ENCODE results near the gene TRPM4.

DNA sequence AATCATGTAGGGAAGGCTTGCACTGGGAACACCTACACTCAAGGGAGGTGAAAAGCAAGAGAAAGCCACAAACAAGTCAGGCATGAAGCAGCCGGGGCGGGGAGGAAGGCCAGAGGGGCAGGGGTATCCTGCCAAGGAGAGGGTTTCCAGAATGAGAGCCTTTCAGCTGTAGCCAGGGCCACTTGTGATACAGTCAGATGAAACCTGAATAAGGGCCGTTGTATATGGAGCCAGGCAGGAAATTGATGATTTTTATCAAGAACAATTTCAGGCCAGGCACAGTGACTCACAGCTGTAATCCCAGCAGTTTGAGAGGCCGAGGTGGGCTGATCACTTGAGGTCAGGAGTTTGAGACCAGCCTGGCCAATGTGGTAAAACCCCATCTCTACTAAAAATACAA, 4.4 kb downstream of the TRPM4 start:
- TF ChIP-seq, protein P1, sequence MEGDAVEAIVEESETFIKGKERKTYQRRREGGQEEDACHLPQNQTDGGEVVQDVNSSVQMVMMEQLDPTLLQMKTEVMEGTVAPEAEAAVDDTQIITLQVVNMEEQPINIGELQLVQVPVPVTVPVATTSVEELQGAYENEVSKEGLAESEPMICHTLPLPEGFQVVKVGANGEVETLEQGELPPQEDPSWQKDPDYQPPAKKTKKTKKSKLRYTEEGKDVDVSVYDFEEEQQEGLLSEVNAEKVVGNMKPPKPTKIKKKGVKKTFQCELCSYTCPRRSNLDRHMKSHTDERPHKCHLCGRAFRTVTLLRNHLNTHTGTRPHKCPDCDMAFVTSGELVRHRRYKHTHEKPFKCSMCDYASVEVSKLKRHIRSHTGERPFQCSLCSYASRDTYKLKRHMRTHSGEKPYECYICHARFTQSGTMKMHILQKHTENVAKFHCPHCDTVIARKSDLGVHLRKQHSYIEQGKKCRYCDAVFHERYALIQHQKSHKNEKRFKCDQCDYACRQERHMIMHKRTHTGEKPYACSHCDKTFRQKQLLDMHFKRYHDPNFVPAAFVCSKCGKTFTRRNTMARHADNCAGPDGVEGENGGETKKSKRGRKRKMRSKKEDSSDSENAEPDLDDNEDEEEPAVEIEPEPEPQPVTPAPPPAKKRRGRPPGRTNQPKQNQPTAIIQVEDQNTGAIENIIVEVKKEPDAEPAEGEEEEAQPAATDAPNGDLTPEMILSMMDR (optimal IDR thresholded peaks at IDR 0.05 in 1 of 3, IDR thresholded peaks at IDR 0.05 in 1 of 3, conservative IDR thresholded peaks at IDR 0.05 in 1 of 3; ENCODE audit: extremely low read depth in 1 of 3, insufficient read depth in 2 of 3, low read length in 3 of 3) = no peak
- TF ChIP-seq EZH2 (IDR thresholded peaks at IDR 0.05; ENCODE audit: low read length) = no peak
